GM12865 (cell line): Measurements from ENCODE around the gene SLC25A36.
A peak's percentile ranks its signal among the peaks of the same experiment; 100 is the strongest.

Experiments
- DNase-seq: peaks from one replicate; pipeline ENCODE4 v3.0.0; 2010; ENCODE audit warnings: low read depth
- H3K4me3 ChIP-seq: 2 replicates; pipeline ENCODE4 v1.5.1; 2011; ENCODE audit warnings: mild to moderate bottlenecking, low read depth, low read length, control low read depth
- CTCF ChIP-seq: IDR thresholded peaks from 2 replicates; pipeline ENCODE4 v1.5.1; 2011; ENCODE audit warnings: low read length, control low read depth, low read depth, inconsistent platforms; ENCODE audit not compliant: insufficient read depth; ENCODE audit errors: missing control alignments

SLC25A36 gene

GRCh38 chr3:140916603-140917002, 25.0 kb upstream of the SLC25A36 start:
- no peak for TF ChIP-seq CTCF
- no peak overlapping the region for H3K4me3 ChIP-seq
- no peak for DNase-seq

- no peak for DNase-seq
- TF ChIP-seq CTCF: no peak
- no peak overlapping the region for H3K4me3 ChIP-seq
Measured at GRCh38 chr3:140917772-140918171, 23.9 kb upstream of the SLC25A36 start.

GRCh38 chr3:140920029-140920428, 21.6 kb upstream of the SLC25A36 start:
- TF ChIP-seq CTCF: no peak
- no peak for DNase-seq
- H3K4me3 ChIP-seq: no peak overlapping the region

- peak; percentile 12 for DNase-seq
- H3K4me3 ChIP-seq: no peak overlapping the region
- peak; percentile 19 for TF ChIP-seq CTCF
Measured at GRCh38 chr3:140922634-140923033, 19.0 kb upstream of the SLC25A36 start.

GRCh38 chr3:140924097-140924873, 17.4 kb upstream of the SLC25A36 start:
- H3K4me3 ChIP-seq: no peak overlapping the region
- TF ChIP-seq CTCF: no peak
- no peak for DNase-seq

GRCh38 chr3:140927279-140928069, 14.2 kb upstream of the SLC25A36 start:
- DNase-seq: no peak
- no peak for TF ChIP-seq CTCF
- H3K4me3 ChIP-seq: no peak overlapping the region
